ENCODE results near the gene OR4C11.

Gene OR4C11, protein sequence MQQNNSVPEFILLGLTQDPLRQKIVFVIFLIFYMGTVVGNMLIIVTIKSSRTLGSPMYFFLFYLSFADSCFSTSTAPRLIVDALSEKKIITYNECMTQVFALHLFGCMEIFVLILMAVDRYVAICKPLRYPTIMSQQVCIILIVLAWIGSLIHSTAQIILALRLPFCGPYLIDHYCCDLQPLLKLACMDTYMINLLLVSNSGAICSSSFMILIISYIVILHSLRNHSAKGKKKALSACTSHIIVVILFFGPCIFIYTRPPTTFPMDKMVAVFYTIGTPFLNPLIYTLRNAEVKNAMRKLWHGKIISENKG

DNA sequence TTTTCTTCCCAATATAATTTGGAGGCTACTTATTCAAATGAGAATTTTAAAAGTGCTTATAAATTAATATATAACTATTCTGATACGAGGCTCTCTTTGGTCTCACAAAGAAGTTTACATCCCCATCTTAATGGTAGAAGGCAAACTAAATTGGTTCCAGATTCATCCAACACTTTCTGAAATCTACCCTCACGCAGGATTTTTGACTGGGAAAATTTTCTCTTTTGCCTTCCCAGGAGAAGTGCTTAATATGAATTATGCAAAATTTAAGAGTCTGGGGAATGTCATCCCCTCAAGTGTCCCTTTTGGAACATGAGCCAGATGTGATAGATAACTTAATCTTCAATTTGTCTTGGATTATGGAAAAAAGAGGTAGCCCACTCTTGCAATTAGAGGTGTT is at the start of gene OR4C11:
Gene OR4C11, minus strand, starts transcription at position 101 of the 400 bp plus-strand sequence. CDS start 3,272 bp downstream, outside the sequence.
- no peak for DNase-seq

DNA sequence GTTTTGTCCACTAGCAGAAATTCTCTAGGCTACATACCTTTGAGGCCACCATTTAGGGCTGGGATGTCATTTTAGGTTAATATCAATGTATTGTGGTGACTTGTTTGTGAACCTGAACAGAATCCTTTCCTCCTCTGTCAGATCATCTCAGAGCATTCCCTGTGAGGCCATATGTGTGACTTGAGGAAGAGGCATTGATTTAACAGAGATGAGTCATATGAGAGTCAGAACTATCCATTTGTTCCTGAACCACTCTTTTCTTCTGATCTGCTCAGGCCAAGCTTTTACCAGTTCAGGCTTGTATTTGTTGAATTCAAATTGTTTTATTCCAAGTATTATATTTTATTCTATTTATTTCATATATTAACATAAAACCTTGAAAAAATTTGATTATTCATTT is 47.7 kb upstream of the OR4C11 start:
- DNase-seq = no peak

DNA sequence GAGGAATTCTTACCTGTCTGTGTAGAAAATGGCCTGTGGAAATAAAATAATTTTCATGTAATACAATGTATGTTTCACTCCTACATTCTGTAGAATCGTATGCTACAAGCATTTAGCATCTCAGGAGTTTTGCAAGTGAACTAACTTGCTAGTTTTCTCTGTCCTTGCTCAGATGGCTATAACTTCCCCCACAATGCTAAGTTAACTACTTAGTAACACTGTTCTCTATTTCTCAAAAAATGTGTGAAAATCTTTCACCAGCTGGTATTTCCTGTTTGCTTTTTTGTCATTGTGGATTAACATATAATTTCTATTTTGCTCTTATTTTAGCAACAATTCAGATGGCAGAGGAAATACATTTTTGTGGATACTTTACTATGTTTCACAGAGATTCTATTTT is 45.1 kb upstream of the OR4C11 start:
- no peak for DNase-seq

DNA sequence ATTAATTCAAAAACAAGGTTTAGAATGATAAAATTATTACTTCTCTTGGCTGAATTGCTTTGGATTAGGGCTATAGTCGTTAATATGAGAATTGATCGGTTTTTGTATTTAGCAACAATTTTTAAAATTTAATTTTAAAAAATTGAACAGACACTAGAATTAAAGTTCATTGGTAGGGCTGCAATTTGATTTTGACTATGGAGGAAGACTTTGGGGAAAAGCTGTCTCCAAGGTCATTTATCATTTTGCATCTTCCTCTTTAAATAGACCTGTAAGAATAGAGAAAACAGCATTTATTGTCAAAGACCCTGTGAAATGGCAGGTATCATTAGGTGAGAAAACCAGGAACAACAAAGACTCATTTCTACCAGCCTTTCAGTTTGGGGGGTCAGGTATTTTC is 40.6 kb upstream of the OR4C11 start, which contains the start of gene OR4S2:
Gene OR4S2, plus strand, starts transcription at position 301 of the 400 bp plus-strand sequence. CDS start 2,577 bp downstream, outside the sequence.
- DNase-seq = no peak

DNA sequence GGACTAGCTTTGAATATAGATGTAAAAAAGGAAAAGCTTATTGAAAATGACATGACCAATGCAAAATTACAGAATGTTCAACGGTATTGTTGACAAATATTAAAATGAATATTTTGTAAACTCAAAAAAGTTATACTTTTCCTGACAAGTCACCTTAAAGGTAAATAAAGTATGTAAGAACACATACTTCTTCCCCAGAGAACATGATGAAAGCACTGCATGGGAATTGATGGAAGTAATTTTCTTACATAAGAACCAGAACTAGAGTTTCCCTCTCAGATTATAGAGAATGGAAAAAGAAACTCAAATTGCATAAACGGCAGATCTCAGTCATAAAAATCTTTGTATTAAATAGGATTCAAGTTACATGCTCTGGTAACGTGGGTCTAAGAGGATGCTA is 27.4 kb upstream of the OR4C11 start, which contains the start of gene OR4P4:
Gene OR4P4, plus strand, starts transcription at position 301 of the 400 bp plus-strand sequence.
- no peak for DNase-seq

DNA sequence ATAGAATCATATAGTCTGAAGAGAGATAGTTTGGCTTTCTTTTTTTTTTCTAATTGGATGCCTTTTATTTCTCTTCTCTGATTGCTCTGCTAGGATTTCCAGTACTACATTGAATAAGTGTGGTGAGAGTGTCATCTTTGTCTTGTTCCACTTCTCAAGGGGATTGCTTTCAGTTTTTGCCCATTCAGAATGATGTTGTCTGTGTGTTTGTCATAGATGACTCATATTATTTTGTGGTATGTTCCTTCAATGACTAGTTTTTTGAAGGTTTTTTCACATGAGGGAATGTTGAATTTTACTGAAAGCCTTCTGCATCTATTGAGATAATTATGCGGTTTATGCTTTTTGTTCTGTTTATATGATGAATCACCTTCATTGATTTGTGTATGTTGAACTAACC is 17.1 kb upstream of the OR4C11 start:
- no peak for DNase-seq

DNA sequence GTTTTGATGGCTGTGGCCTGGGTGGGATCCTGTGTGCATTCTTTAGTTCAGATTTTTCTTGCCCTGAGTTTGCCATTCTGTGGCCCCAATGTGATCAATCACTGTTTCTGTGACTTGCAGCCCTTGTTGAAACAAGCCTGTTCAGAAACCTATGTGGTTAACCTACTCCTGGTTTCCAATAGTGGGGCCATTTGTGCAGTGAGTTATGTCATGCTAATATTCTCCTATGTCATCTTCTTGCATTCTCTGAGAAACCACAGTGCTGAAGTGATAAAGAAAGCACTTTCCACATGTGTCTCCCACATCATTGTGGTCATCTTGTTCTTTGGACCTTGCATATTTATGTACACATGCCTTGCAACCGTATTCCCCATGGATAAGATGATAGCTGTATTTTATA is 34.9 kb downstream of the OR4C11 start:
- DNase-seq = no peak

DNA sequence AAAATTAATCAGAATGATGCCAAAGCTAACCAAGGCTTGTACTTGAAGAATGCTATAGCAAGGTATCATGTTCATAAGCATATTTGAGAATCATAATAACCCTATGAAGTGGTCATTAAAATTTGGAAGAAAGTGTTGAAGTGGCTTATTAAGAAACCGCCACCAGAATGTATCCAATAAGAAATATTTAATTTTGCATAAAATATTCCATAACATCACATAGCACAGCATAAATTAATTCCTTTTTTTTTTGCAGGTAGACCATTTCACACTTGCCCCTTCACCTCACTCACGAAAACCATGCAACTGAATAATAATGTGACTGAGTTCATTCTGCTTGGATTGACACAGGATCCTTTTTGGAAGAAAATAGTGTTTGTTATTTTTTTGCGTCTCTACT is 35.6 kb downstream of the OR4C11 start, which contains the start of gene OR4C16:
Gene OR4C16, plus strand, starts transcription at position 301 of the 400 bp plus-strand sequence. Its CDS starts 0 bp downstream, at position 301.
- DNase-seq = no peak

DNA sequence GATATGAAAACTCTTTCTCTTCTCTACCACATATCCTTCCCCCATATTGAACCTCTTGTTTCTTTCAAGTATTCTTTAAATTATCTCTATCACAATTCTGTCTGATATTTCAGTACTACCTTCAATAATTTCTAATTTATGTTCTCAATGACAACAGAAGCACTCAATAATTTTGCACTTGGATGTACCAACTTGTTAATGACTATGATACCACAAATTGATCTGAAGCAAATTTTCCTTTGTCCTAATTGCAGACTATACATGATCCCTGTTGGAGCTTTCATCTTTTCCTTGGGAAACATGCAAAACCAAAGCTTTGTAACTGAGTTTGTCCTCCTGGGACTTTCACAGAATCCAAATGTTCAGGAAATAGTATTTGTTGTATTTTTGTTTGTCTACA is 53.3 kb downstream of the OR4C11 start, which contains the start of gene OR4C15:
Gene OR4C15, plus strand, starts transcription at position 301 of the 400 bp plus-strand sequence. Its CDS starts 0 bp downstream, at position 301.
- no peak for DNase-seq
